GM19328 (cell line): ENCODE results near the gene ARFGAP1.

Experiments
- ATAC-seq: cut with Tn5 transposase; IDR thresholded peaks from one replicate; pipeline ENCODE4 v1.9.1; 2021; ENCODE audit warnings: mild to moderate bottlenecking, moderate library complexity; ENCODE audit not compliant: unreplicated experiment

ARFGAP1 gene

GRCh38 chr20:63317601-63318291 is 45.1 kb downstream of the ARFGAP1 start:
- no peak for ATAC-seq

GRCh38 chr20:63318391-63319163 is 46.0 kb downstream of the ARFGAP1 start:
- ATAC-seq = no peak

GRCh38 chr20:63319164-63320040 is 46.8 kb downstream of the ARFGAP1 start:
- ATAC-seq = no peak

- no peak for ATAC-seq
These were observed 47.5 kb downstream of the ARFGAP1 start for GRCh38 chr20:63320041-63320511.

GRCh38 chr20:63320616-63321147 is 48.1 kb downstream of the ARFGAP1 start:
- no peak for ATAC-seq

GRCh38 chr20:63321148-63321831 is 48.7 kb downstream of the ARFGAP1 start:
- no peak for ATAC-seq

- no peak for ATAC-seq
These were observed 49.7 kb downstream of the ARFGAP1 start for GRCh38 chr20:63322146-63322932.

- no peak for ATAC-seq
These were observed 50.3 kb downstream of the ARFGAP1 start for GRCh38 chr20:63322933-63323273.

- ATAC-seq = no peak
These were observed 50.9 kb downstream of the ARFGAP1 start for GRCh38 chr20:63323357-63323981.

- no peak for ATAC-seq
These were observed 52.4 kb downstream of the ARFGAP1 start for GRCh38 chr20:63325021-63325471.

GRCh38 chr20:63325554-63326313 is 53.1 kb downstream of the ARFGAP1 start:
- ATAC-seq = no peak

- ATAC-seq = no peak
These were observed 54.0 kb downstream of the ARFGAP1 start for GRCh38 chr20:63326314-63327230.

GRCh38 chr20:63327231-63327745 is 54.7 kb downstream of the ARFGAP1 start:
- no peak for ATAC-seq

GRCh38 chr20:63328026-63328700 is 55.5 kb downstream of the ARFGAP1 start:
- no peak for ATAC-seq

GRCh38 chr20:63328718-63329275 is 56.2 kb downstream of the ARFGAP1 start:
- ATAC-seq = no peak

- no peak for ATAC-seq
These were observed 56.9 kb downstream of the ARFGAP1 start for GRCh38 chr20:63329331-63330083.
